HTR-8/SVneo (cell line): Measurements from ENCODE around the gene WASHC1.
"Not testable (repeated sequence)": the region's sequence is repeated elsewhere in the genome, so short reads cannot be mapped to it uniquely, and the experiment has no call there.

Experiments used
- DNase-seq: peaks from one replicate; pipeline ENCODE4 v3.0.0; 2011; ENCODE audit warnings: low spot score, mixed read lengths; ENCODE audit not compliant: insufficient read length
- FAIRE-seq: peaks from 2 replicates; lab custom pipeline; 2011; peaks lifted over from hg19 to GRCh38; lab: Jason Lieb, UNC

WASHC1 gene

DNA sequence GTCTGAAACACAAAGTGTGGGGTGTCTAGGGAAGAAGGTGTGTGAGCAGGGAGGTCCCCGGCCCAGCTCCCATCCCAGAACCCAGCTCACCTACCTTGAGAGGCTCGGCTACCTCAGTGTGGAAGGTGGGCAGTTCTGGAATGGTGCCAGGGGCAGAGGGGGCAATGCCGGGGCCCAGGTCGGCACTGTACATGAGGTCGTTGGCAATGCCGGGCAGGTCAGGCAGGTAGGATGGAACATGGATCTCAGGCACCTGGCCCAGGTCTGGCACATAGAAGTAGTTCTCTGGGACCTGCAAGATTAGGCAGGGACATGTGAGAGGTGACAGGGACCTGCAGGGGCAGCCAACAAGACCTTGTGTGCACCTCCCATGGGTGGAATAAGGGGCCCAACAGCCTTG, 12.4 kb downstream of the WASHC1 start:
- DNase-seq, FAIRE-seq: not testable (repeated sequence)

DNA sequence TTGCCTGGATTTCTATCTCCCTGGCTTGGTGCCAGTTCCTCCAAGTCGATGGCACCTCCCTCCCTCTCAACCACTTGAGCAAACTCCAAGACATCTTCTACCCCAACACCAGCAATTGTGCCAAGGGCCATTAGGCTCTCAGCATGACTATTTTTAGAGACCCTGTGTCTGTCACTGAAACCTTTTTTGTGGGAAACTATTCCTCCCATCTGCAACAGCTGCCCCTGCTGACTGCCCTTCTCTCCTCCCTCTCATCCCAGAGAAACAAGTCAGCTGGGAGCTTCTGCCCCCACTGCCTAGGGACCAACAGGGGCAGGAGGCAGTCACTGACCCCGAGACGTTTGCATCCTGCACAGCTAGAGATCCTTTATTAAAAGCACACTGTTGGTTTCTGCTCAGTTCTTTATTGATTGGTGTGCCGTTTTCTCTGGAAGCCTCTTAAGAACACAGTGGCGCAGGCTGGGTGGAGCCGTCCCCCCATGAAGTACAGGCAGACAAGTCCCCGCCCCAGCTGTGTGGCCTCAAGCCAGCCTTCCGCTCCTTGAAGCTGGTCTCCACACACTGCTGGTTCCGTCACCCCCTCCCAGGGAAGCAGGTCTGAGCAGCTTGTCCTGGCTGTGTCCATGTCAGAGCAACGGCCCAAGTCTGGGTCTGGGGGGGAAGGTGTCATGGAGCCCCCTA, 15.0 kb downstream of the WASHC1 start:
- not testable (repeated sequence) for FAIRE-seq

DNA sequence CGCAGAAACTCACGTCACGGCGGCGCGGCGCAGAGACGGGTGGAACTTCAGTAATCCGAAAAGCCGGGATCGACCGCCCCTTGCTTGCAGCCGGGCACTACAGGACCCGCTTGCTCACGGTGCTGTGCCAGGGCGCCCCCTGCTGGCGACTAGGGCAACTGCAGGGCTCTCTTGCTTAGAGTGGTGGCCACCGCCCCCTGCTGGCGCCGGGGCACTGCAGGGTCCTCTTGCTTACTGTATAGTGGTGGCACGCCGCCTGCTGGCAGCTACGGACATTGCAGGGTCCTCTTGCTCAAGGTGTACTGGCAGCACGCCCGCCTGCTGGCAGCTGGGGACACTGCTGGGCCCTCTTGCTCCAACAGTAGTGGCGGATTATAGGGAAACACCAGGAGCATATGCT, 18.1 kb downstream of the WASHC1 start:
- not testable (repeated sequence) for FAIRE-seq, DNase-seq

More for the DNA sequence above, 15.0 kb downstream of the WASHC1 start:
- DNase-seq = not testable (repeated sequence)

- not testable (repeated sequence) for FAIRE-seq, DNase-seq
Observed at GRCh38 chr9:10653-11053, 18.6 kb downstream of the WASHC1 start.

DNA sequence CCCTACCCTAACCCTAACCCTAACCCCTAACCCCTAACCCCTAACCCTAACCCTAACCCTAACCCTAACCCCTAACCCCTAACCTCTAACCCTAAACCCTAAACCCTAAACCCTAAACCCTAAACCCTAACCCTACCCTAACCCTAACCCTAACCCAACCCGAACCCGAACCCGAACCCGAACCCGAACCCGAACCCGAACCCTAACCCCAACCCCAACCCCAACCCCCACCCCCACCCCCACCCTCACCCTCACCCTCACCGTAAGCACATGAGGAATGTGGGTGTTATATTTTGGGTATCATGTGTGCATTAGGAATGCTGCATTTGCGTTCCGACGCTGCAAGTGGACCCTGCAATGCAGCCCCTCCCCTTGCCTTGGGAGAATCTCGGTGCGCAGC, 19.0 kb downstream of the WASHC1 start:
- DNase-seq, FAIRE-seq: not testable (repeated sequence)
